DND-41 (cell line): ENCODE data around the gene ZNF70.

ENCODE experiments used
- ATAC-seq: fragments of 200-7000 bp; cut with Tn5 transposase; 3 replicates; pipeline ENCODE4 v1.9.1; 2021; ENCODE audit warnings: low read depth; ENCODE audit not compliant: insufficient read depth
- DNase-seq: peaks from one replicate; pipeline ENCODE4 v3.0.0-alpha.2; 2020
- H2AFZ ChIP-seq: 2 replicates; pipeline ENCODE4 v1.6.0; 2012; ENCODE audit warnings: low read depth, low read length
- H3K27ac ChIP-seq: 2 replicates; pipeline ENCODE4 v1.5.1; 2012; ENCODE audit warnings: low read length, inconsistent platforms
- H3K27me3 ChIP-seq: fragments of 200-600 bp; sonication (generic); 2 replicates; pipeline ENCODE4 v1.6.0; 2012; ENCODE audit warnings: low read length, mild to moderate bottlenecking, inconsistent platforms; ENCODE audit not compliant: insufficient read depth, poor library complexity
- H3K36me3 ChIP-seq: 2 replicates; pipeline ENCODE4 v1.5.1; 2012; ENCODE audit warnings: low read length, inconsistent platforms; ENCODE audit not compliant: insufficient read depth
- H3K4me1 ChIP-seq: 2 replicates; pipeline ENCODE4 v1.5.1; 2012; ENCODE audit warnings: mild to moderate bottlenecking, low read length; ENCODE audit not compliant: insufficient read depth
- H3K4me2 ChIP-seq: 2 replicates; pipeline ENCODE4 v1.6.0; 2012; ENCODE audit warnings: mild to moderate bottlenecking, moderate library complexity, low read length, inconsistent platforms; ENCODE audit not compliant: insufficient read depth
- H3K4me3 ChIP-seq, 2 experiments: fragments of 200-600 bp in 1 of 2; shearing (Covaris generic) in 1 of 2; 2 replicates each; pipeline ENCODE4 v1.5.1; 2012 to 2016; ENCODE audit warnings: inconsistent platforms in 2 of 2, low read length in 2 of 2, mild to moderate bottlenecking in 2 of 2, low read depth in 1 of 2, moderate library complexity in 1 of 2
- H3K79me2 ChIP-seq: 2 replicates; pipeline ENCODE4 v1.6.0; 2012; ENCODE audit warnings: low read length, inconsistent platforms; ENCODE audit not compliant: insufficient read depth
- H3K9ac ChIP-seq: 2 replicates; pipeline ENCODE4 v1.6.0; 2012; ENCODE audit warnings: low read depth, mild to moderate bottlenecking, inconsistent platforms, low read length, moderate library complexity
- H3K9me3 ChIP-seq: 2 replicates; pipeline ENCODE4 v1.5.1; 2012; ENCODE audit warnings: low read length, moderate library complexity, mild to moderate bottlenecking, inconsistent platforms; ENCODE audit not compliant: insufficient read depth, severe bottlenecking
- H4K20me1 ChIP-seq: 2 replicates; pipeline ENCODE4 v1.6.0; 2012; ENCODE audit warnings: low read length; ENCODE audit not compliant: insufficient read depth
- EZH2 ChIP-seq: IDR thresholded peaks from 3 replicates; pipeline ENCODE4 v1.6.1; 2012; ENCODE audit warnings: borderline replicate concordance, low read depth, mild to moderate bottlenecking, moderate library complexity, low read length, inconsistent platforms; ENCODE audit not compliant: severe bottlenecking
- TF ChIP-seq, protein P1 (sequence below): IDR thresholded peaks from 2 replicates; pipeline ENCODE4 v1.5.1; 2012; ENCODE audit warnings: borderline replicate concordance, low read length, moderate library complexity, mild to moderate bottlenecking; ENCODE audit not compliant: poor library complexity, severe bottlenecking; ENCODE audit errors: extremely low read depth

ZNF70 gene

GRCh38 chr22:23754220-23754919 lies 3.5 kb upstream of the ZNF70 start, which contains the start of gene VPREB3:
VPREB3 (minus strand) TSS chr22:23754425; CDS start chr22:23754363, 62 bp downstream.
- Histone ChIP-seq H3K9ac (no peak within 1 kb of the TSS), H3K27me3 (no peaks in the 10 kb centered on the region), H3K4me1 (peaks cover 21% of the 10 kb centered on the region), H3K9me3 (no peaks in the 10 kb centered on the region), H2AFZ (no peak within 1 kb of the TSS), H3K79me2 (peaks cover 11% of the 10 kb centered on the region), H3K36me3 (no peaks in the 10 kb centered on the region), H4K20me1 (no peaks in the 10 kb centered on the region), H3K27ac (no peak within 1 kb of the TSS), H3K4me3 (no peak within 1 kb of the TSS), H3K4me2 (no peak within 1 kb of the TSS)
- no peak for ATAC-seq
- DNase-seq, result no peak
- TF ChIP-seq EZH2, result no peak
- TF ChIP-seq, protein P1, sequence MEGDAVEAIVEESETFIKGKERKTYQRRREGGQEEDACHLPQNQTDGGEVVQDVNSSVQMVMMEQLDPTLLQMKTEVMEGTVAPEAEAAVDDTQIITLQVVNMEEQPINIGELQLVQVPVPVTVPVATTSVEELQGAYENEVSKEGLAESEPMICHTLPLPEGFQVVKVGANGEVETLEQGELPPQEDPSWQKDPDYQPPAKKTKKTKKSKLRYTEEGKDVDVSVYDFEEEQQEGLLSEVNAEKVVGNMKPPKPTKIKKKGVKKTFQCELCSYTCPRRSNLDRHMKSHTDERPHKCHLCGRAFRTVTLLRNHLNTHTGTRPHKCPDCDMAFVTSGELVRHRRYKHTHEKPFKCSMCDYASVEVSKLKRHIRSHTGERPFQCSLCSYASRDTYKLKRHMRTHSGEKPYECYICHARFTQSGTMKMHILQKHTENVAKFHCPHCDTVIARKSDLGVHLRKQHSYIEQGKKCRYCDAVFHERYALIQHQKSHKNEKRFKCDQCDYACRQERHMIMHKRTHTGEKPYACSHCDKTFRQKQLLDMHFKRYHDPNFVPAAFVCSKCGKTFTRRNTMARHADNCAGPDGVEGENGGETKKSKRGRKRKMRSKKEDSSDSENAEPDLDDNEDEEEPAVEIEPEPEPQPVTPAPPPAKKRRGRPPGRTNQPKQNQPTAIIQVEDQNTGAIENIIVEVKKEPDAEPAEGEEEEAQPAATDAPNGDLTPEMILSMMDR, result no peak

DNA sequence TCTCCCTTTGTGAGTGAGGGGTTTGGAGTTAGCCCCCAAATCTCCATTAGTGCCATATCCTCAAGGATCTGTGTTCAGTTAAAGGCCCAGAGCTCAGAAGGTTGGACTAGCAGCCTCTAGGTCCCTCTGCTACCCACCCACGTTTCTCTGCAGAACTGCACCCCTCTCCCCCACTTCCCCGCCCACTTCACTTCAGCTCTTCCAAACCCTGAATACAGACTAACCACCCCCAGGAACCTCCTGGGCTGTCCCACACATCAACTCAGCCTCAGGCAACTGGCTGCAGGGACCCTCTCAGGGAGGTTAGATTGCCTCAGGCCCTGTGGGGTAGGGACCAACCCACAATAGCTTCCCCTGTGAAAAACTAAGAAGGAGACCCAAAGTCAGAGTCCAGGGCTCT lies 2.5 kb upstream of the ZNF70 start:
- H3K9me3 ChIP-seq, result no peaks in the 10 kb centered on the region
- no peak for TF ChIP-seq EZH2
- TF ChIP-seq, protein P1, result no peak
- no peaks in the 10 kb centered on the region for H3K27me3 ChIP-seq
- H3K9ac ChIP-seq, result no peak overlapping the region
- H3K27ac ChIP-seq, result no peak overlapping the region
- H4K20me1 ChIP-seq, result no peaks in the 10 kb centered on the region
- H3K4me1 ChIP-seq, result peaks cover 21% of the 10 kb centered on the region
- no peak overlapping the region for H3K4me3 ChIP-seq
- DNase-seq (no peak), ATAC-seq (no peak)
- no peak overlapping the region for H2AFZ ChIP-seq
- no peak overlapping the region for H3K4me2 ChIP-seq
- H3K36me3 ChIP-seq, result no peaks in the 10 kb centered on the region
- peaks cover 11% of the 10 kb centered on the region for H3K79me2 ChIP-seq

- H3K9me3 ChIP-seq, result no peaks in the 10 kb centered on the region
- H3K27me3 ChIP-seq, result no peaks in the 10 kb centered on the region
- peaks cover 11% of the 10 kb centered on the region for H3K79me2 ChIP-seq
- DNase-seq, result no peak
- no peak overlapping the region for H3K4me2 ChIP-seq
- peaks cover 21% of the 10 kb centered on the region for H3K4me1 ChIP-seq
- H3K4me3 ChIP-seq, result no peak overlapping the region
- H2AFZ ChIP-seq, result no peak overlapping the region
- no peak overlapping the region for H3K27ac ChIP-seq
- H3K36me3 ChIP-seq, result no peaks in the 10 kb centered on the region
- no peak for ATAC-seq
- H3K9ac ChIP-seq, result 0 out of 2 replicates have a peak overlapping the region, but pooled peaks have one; percentile 12
- no peaks in the 10 kb centered on the region for H4K20me1 ChIP-seq
- TF ChIP-seq, protein P1, result no peak
- TF ChIP-seq EZH2, result no peak
Observed at GRCh38 chr22:23752750-23753149, 1.8 kb upstream of the ZNF70 start.
